GM10248 (cell line): ENCODE measurements around the gene AUTS2.

Experiments used
- CTCF ChIA-PET: fragments of 300-600 bp; sonication (Branson Sonifier 250); formaldehyde crosslinking; extraction: SDS; loops from one replicate; lab custom pipeline; 2021; ENCODE audit warnings: antibody characterized with exemption; lab: Yijun Ruan, JAX
- POLR2A ChIA-PET: fragments of 350-650 bp; sonication (Branson Sonifier 250); formaldehyde crosslinking; extraction: SDS; loops from one replicate; lab custom pipeline; 2020; ENCODE audit warnings: antibody characterized with exemption; lab: Yijun Ruan, JAX
- DNase-seq: peaks from one replicate; pipeline ENCODE4 v3.0.0; 2012; ENCODE audit errors: extremely low spot score
- CTCF ChIP-seq: IDR thresholded peaks from 2 replicates; pipeline ENCODE4 v1.5.1; 2012; ENCODE audit warnings: mild to moderate bottlenecking, low read depth; ENCODE audit errors: extremely low read depth, missing control alignments, control extremely low read depth

Gene AUTS2

GRCh38 chr7:70720191-70720873, 1122.1 kb downstream of the AUTS2 start:
- DNase-seq: no peak

GRCh38 chr7:70721500-70721899, 1123.2 kb downstream of the AUTS2 start:
- no peak for TF ChIP-seq CTCF
- POLR2A ChIA-PET: no interaction called here
- no peak for DNase-seq
- CTCF ChIA-PET: interaction anchor here (0.6 to 4.1 kb wide), 10 partner anchors 8 to 679 kb away, joined by 3 to 30 read pairs (median 8); no protein-coding TSS in a partner anchor

More at GRCh38 chr7:70720191-70720873, 1122.1 kb downstream of the AUTS2 start:
- ChIA-PET CTCF (interaction anchor here (0.9 to 4.1 kb wide), 12 partner anchors 10 to 55 kb away, joined by 3 to 30 read pairs (median 7); no protein-coding TSS in a partner anchor), POLR2A (no interaction called here)
- peak; percentile 27 for TF ChIP-seq CTCF

- DNase-seq: no peak
- ChIA-PET CTCF (interaction anchor here (0.9 to 4.1 kb wide), 8 partner anchors 10 to 37 kb away, joined by 3 to 20 read pairs (median 4); no protein-coding TSS in a partner anchor), POLR2A (interaction anchor here (0.5 kb wide), 1 partner anchor 1056 kb away, joined by 3 read pairs; no protein-coding TSS in a partner anchor)
- no peak for TF ChIP-seq CTCF
Measured at GRCh38 chr7:70723339-70723738, 1125.1 kb downstream of the AUTS2 start.

GRCh38 chr7:70725448-70725847, 1127.2 kb downstream of the AUTS2 start:
- no peak for TF ChIP-seq CTCF
- DNase-seq: no peak
- POLR2A ChIA-PET: no interaction called here
- CTCF ChIA-PET: no interaction called here

GRCh38 chr7:70726294-70726693, 1128.0 kb downstream of the AUTS2 start:
- no peak for DNase-seq
- POLR2A ChIA-PET: no interaction called here
- no peak for TF ChIP-seq CTCF
- CTCF ChIA-PET: no interaction called here

GRCh38 chr7:70726951-70727378, 1128.7 kb downstream of the AUTS2 start:
- ChIA-PET CTCF (no interaction called here), POLR2A (no interaction called here)
- DNase-seq: no peak
- no peak for TF ChIP-seq CTCF

GRCh38 chr7:70727861-70728260, 1129.6 kb downstream of the AUTS2 start:
- ChIA-PET POLR2A (no interaction called here), CTCF (no interaction called here)
- TF ChIP-seq CTCF: no peak
- no peak for DNase-seq
